ENCODE results near the gene SLC1A7. TPM values are rescaled to one million over a fixed set of nuclear protein-coding genes. Genes with fewer than 3 reads are reported as not detected.
A peak's percentile ranks its signal among the peaks of the same experiment; 100 is the strongest.

The SLC1A7 gene
- total RNA-seq, 1 donor from 2014 or later = not detected

DNA sequence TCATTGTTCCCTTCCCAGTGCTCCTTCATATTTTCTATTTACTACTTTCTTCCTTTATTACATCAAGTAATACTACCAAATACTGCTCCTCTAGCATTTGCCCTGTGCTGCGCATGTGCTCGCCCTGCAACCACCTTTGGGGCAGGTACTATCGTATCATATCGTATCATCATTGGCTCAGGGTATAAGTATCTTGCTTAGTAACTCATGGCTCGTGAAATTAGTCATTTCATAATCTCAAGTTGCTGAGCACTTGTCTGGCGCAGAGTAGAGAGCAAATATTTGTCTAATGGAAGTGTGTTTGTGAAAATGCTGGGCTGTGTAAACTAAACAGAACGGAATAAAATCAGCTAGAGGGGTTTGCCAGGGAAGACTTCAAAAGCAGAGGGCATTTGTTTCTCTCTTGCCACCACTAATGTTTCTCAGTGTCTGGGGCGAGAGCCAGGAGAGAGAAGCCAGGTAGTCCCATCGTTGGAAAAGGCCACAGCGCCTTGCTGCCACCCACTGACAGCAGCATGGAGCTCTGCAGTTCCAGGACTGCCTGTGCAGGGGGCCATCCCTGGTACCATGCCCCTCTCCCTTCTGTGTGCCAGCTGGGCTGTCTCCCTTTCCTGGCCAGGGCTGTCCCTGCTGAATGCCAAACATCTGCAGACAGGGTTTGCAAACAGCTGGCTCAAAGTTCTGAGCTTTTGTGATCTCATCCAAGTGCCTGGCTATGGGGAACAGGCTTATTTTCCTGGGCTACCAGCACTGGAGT is 34.2 kb upstream of the SLC1A7 start:
- DNase-seq (ENCODE audit: low read depth) = no peak
- no peaks in the 10 kb centered on the region for H3K27me3 ChIP-seq (ENCODE audit: control insufficient read depth, insufficient read depth, low read length)
- H3K4me3 ChIP-seq (ENCODE audit: low read depth, low read length) = no peak overlapping the region
- no peaks in the 10 kb centered on the region for H3K36me3 ChIP-seq (ENCODE audit: control insufficient read depth, insufficient read depth, low read length)
- TF ChIP-seq, protein P1, sequence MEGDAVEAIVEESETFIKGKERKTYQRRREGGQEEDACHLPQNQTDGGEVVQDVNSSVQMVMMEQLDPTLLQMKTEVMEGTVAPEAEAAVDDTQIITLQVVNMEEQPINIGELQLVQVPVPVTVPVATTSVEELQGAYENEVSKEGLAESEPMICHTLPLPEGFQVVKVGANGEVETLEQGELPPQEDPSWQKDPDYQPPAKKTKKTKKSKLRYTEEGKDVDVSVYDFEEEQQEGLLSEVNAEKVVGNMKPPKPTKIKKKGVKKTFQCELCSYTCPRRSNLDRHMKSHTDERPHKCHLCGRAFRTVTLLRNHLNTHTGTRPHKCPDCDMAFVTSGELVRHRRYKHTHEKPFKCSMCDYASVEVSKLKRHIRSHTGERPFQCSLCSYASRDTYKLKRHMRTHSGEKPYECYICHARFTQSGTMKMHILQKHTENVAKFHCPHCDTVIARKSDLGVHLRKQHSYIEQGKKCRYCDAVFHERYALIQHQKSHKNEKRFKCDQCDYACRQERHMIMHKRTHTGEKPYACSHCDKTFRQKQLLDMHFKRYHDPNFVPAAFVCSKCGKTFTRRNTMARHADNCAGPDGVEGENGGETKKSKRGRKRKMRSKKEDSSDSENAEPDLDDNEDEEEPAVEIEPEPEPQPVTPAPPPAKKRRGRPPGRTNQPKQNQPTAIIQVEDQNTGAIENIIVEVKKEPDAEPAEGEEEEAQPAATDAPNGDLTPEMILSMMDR (IDR thresholded peaks at IDR 0.05; ENCODE audit: insufficient read depth, low read length, poor library complexity, severe bottlenecking) = peak; percentile 34

DNA sequence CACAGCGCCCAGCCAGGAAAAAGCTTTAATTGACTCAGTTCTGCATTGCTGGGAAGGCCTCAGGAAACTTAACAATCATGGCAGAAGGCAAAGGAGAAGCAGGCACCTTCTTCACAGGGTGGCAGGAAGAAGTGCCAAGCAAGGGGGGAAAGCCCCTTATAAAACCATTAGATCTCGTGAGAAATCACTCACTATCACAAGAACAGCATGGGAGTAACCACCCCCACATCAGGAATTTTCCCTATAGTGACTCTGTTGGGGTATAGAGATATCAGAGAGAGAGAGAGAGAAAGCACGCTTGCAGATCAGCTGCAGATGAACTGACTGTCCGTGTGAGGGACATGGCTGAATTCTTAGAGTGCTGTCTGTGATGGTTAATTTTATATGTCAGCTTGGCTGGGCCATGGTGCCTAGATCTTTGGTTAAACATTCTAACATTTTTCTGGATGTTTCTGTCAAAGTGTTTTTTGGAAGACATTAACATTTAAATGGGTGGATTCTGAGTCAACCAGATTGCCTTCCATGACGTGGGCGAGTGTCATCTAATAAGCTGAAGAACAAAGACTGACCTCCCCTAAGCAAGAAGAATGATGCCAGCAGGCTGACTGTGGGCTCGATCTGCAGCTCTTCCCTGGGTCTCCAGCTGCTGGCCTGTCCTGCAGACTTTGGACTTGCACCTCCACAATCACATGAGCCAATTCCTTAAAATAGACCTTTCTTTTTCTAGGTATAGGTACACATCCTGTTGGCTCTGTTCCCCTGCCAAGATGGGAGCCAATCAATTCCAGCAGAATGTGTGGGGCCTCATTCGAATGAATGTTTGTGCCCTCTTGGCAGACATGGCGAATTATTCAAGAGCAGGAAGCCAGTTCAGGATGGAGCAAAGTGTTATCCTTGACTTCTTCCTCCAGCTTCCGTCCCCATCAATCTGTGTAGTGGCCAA is 32.8 kb upstream of the SLC1A7 start:
- Histone ChIP-seq H3K4me3 (ENCODE audit: low read depth, low read length) (no peak overlapping the region), H3K27me3 (ENCODE audit: control insufficient read depth, insufficient read depth, low read length) (no peaks in the 10 kb centered on the region), H3K36me3 (ENCODE audit: control insufficient read depth, insufficient read depth, low read length) (no peaks in the 10 kb centered on the region)
- TF ChIP-seq, protein P1 (IDR thresholded peaks at IDR 0.05; ENCODE audit: insufficient read depth, low read length, poor library complexity, severe bottlenecking) = no peak
- no peak for DNase-seq (ENCODE audit: low read depth)

DNA sequence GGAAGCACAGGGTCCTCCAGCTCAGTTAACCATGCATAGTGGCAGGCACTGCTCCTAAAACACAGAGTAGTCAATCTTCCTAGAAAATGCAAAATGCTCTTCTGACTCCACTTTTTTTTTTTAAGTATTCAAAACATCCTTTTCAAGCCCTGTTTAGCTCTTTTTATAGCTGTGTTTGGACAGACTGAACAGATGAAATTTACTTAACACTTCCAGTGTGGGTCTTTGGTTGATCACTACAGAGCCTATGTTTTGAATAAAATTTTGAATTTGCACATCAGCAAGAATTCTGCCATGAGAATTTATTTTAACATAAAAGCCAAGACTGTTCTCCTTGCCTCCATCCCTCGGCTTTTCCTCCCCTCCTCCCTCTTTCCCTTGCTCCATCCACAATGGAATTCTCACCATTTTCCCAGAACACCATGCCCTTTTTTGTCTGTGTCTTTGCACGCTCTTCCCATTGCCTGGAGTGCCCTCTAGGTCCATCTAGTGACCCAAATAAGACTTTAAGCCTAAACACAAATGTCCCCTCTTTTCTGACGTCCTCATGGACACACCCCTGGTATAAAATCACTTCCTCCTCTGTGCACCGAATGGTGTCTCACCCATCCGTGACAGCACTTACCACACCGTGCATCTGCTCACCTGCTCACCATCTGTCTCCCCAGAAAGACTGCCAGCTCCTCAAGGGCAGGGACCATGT is 30.1 kb upstream of the SLC1A7 start:
- no peak overlapping the region for H3K4me3 ChIP-seq (ENCODE audit: low read depth, low read length)
- DNase-seq (ENCODE audit: low read depth) = no peak

DNA sequence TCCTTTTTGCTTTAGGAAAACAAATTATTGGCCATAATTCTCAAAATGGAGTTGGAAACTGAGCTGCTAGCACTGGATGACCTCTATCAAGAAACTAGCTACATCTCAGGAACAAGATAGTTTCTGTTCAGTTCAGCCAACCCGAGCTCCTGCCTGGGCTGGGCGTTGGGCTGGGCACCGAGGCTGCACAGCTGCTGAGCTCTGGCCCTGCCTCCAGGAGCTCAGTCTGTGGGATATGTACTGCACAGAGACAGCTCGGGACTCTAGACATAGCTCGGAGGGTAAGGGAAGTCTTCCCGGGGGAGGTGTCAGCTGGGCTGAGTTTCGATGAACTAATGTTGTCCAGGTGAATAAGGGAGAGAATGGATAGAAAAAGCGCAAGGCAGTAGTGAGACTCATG is 24.5 kb upstream of the SLC1A7 start:
- no peaks in the 10 kb centered on the region for H3K36me3 ChIP-seq (ENCODE audit: control insufficient read depth, insufficient read depth, low read length)
- H3K27me3 ChIP-seq (ENCODE audit: control insufficient read depth, insufficient read depth, low read length) = no peaks in the 10 kb centered on the region
- no peak for DNase-seq (ENCODE audit: low read depth)
- TF ChIP-seq, protein P1 (IDR thresholded peaks at IDR 0.05; ENCODE audit: insufficient read depth, low read length, poor library complexity, severe bottlenecking) = no peak
- no peak overlapping the region for H3K4me3 ChIP-seq (ENCODE audit: low read depth, low read length)

More for the DNA sequence above, 30.1 kb upstream of the SLC1A7 start:
- Histone ChIP-seq H3K36me3 (ENCODE audit: control insufficient read depth, insufficient read depth, low read length) (no peaks in the 10 kb centered on the region), H3K27me3 (ENCODE audit: control insufficient read depth, insufficient read depth, low read length) (no peaks in the 10 kb centered on the region)
- TF ChIP-seq, protein P1 (IDR thresholded peaks at IDR 0.05; ENCODE audit: insufficient read depth, low read length, poor library complexity, severe bottlenecking) = no peak

DNA sequence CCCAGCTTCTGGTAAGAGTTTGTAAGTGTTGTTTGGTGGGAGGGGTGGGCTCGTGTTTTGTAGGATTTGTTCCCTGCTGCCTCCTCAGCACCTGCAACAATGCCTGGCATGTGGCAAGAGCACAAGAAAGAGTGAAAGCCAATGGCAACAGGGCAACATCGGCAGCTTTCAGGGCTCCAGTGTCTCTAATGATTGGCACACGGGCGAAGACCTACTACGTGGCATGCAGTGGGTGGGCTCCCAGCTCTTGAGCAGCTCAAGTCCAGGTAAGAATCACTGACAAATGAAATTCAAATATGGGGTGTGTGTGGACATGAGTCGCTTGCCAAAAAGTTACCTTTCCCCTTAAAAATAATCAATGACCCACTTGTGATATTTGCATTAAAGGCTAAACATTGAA is 23.9 kb upstream of the SLC1A7 start:
- Histone ChIP-seq H3K27me3 (ENCODE audit: control insufficient read depth, insufficient read depth, low read length) (no peaks in the 10 kb centered on the region), H3K4me3 (ENCODE audit: low read depth, low read length) (no peak overlapping the region), H3K36me3 (ENCODE audit: control insufficient read depth, insufficient read depth, low read length) (no peaks in the 10 kb centered on the region)
- DNase-seq (ENCODE audit: low read depth) = no peak
- TF ChIP-seq, protein P1 (IDR thresholded peaks at IDR 0.05; ENCODE audit: insufficient read depth, low read length, poor library complexity, severe bottlenecking) = no peak
